ENCODE measurements around the gene TPTE.
"Not testable (repeated sequence)": the region's sequence is repeated elsewhere in the genome, so short reads cannot be mapped to it uniquely, and the experiment has no call there.

GRCh38 chr21:10517904-10518303 is 3.5 kb upstream of the TPTE start:
- TF ChIP-seq CTCF (conservative IDR thresholded peaks at IDR 0.05; ENCODE audit: low read depth, low read length); EZH2 (IDR thresholded peaks at IDR 0.05; ENCODE audit: low read length, unreplicated experiment): not testable (repeated sequence)
